SK-N-SH treated with all-trans-retinoic acid at 6 μM for 48 hours (cell line): ENCODE data around the gene IRS1.

ENCODE experiments used
- ARNTL ChIP-seq: fragments of 450-650 bp; formaldehyde crosslinking; IDR thresholded peaks from 2 replicates; pipeline ENCODE4 v1.5.0; 2020; ENCODE audit warnings: low read depth, mild to moderate bottlenecking, moderate library complexity, borderline replicate concordance
- BACH2 ChIP-seq: fragments of 250-450 bp; sonication (Bioruptor Pico); IDR thresholded peaks from 2 replicates; pipeline ENCODE4 v1.9.0; 2021; ENCODE audit warnings: mild to moderate bottlenecking, borderline replicate concordance
- CREB5 ChIP-seq: fragments of 250-450 bp; sonication (Bioruptor Pico); IDR thresholded peaks from 2 replicates; pipeline ENCODE4 v1.5.1; 2020; ENCODE audit warnings: low read depth, mild to moderate bottlenecking, moderate library complexity
- OSR1 ChIP-seq: fragments of 250-450 bp; sonication (Bioruptor Pico); IDR thresholded peaks from 2 replicates; pipeline ENCODE4 v1.8.0; 2022; ENCODE audit warnings: moderate library complexity, mild to moderate bottlenecking, inconsistent platforms
- RARB ChIP-seq: fragments of 250-450 bp; sonication (Bioruptor Pico); IDR thresholded peaks from 2 replicates; pipeline ENCODE4 v1.8.0; 2021; ENCODE audit warnings: mild to moderate bottlenecking, moderate library complexity
- TOX ChIP-seq: fragments of 250-450 bp; sonication (Bioruptor Pico); IDR thresholded peaks from 2 replicates; pipeline ENCODE4 v1.8.0; 2021; ENCODE audit warnings: mild to moderate bottlenecking, moderate library complexity, borderline replicate concordance
- TSHZ2 ChIP-seq: fragments of 250-450 bp; sonication (Bioruptor Pico); IDR thresholded peaks from 2 replicates; pipeline ENCODE4 v1.5.0; 2020; ENCODE audit warnings: mild to moderate bottlenecking, moderate library complexity
- ZC3H10 ChIP-seq: fragments of 250-450 bp; sonication (Bioruptor Pico); IDR thresholded peaks from 2 replicates; pipeline ENCODE4 v1.5.1; 2021; ENCODE audit warnings: mild to moderate bottlenecking, moderate library complexity
- ZFP3 ChIP-seq: fragments of 250-450 bp; sonication (Bioruptor Pico); IDR thresholded peaks from 2 replicates; pipeline ENCODE4 v1.5.0; 2020; ENCODE audit warnings: mild to moderate bottlenecking, moderate library complexity
- ZFP30 ChIP-seq: fragments of 450-650 bp; formaldehyde crosslinking; IDR thresholded peaks from 2 replicates; pipeline ENCODE4 v1.5.0; 2022; ENCODE audit warnings: mild to moderate bottlenecking, moderate library complexity
- ZNF8 ChIP-seq: fragments of 450-650 bp; formaldehyde crosslinking; IDR thresholded peaks from 2 replicates; pipeline ENCODE4 v1.5.0; 2020; ENCODE audit warnings: mild to moderate bottlenecking, moderate library complexity
- TF ChIP-seq, protein P1 (sequence below): fragments of 250-450 bp; sonication (Bioruptor Pico); IDR thresholded peaks from 2 replicates; pipeline ENCODE4 v1.8.0; 2020; ENCODE audit warnings: mild to moderate bottlenecking, moderate library complexity, borderline replicate concordance
- TF ChIP-seq, protein P2 (sequence below): fragments of 250-450 bp; sonication (Bioruptor Pico); IDR thresholded peaks from 2 replicates; pipeline ENCODE4 v1.8.0; 2021; ENCODE audit warnings: low read depth, mild to moderate bottlenecking, moderate library complexity, borderline replicate concordance

DNA sequence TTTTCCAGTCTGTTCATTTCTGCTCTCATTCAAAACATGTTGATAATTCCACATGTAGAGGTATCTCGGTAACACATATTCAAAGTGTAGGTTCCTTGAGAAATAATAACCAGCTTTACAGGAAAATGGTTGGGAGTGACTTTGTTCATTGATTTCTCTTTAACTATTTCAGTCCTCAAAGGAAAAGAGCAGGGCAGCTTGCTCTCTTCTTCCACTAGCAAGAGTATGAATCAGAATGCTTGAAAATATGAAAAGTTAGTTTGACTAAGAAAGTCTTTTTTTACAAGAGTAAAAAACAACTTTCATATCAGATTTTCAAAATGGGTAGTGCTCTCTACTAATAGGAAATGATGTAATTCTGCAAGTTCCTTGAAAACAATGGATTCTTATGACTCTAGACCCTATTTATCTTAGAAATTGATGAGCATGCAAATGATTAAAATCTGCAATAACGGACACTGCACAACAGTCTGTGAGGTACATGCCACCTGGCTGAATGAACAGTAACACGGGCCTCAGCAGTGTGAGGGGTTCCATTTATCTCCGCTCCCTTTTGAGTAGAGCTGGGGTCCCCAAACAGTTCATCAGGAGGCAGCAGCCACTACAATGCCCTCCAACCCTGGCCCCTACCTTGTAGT, 65.6 kb downstream of the IRS1 start:
- TF ChIP-seq ZC3H10 (CRISPR knock-in tag) (no peak), ZFP3 (CRISPR knock-in tag) (no peak), TOX (CRISPR knock-in tag) (no peak), ZFP30 (no peak), CREB5 (CRISPR knock-in tag) (no peak), RARB (CRISPR knock-in tag) (no peak), ARNTL (CRISPR knock-in tag) (no peak), TSHZ2 (CRISPR knock-in tag) (no peak), BACH2 (CRISPR knock-in tag) (no peak), OSR1 (no peak), ZNF8 (CRISPR knock-in tag) (no peak)
- TF ChIP-seq, protein P1, sequence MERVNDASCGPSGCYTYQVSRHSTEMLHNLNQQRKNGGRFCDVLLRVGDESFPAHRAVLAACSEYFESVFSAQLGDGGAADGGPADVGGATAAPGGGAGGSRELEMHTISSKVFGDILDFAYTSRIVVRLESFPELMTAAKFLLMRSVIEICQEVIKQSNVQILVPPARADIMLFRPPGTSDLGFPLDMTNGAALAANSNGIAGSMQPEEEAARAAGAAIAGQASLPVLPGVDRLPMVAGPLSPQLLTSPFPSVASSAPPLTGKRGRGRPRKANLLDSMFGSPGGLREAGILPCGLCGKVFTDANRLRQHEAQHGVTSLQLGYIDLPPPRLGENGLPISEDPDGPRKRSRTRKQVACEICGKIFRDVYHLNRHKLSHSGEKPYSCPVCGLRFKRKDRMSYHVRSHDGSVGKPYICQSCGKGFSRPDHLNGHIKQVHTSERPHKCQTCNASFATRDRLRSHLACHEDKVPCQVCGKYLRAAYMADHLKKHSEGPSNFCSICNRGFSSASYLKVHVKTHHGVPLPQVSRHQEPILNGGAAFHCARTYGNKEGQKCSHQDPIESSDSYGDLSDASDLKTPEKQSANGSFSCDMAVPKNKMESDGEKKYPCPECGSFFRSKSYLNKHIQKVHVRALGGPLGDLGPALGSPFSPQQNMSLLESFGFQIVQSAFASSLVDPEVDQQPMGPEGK (CRISPR knock-in tag), result no peak
- TF ChIP-seq, protein P2, sequence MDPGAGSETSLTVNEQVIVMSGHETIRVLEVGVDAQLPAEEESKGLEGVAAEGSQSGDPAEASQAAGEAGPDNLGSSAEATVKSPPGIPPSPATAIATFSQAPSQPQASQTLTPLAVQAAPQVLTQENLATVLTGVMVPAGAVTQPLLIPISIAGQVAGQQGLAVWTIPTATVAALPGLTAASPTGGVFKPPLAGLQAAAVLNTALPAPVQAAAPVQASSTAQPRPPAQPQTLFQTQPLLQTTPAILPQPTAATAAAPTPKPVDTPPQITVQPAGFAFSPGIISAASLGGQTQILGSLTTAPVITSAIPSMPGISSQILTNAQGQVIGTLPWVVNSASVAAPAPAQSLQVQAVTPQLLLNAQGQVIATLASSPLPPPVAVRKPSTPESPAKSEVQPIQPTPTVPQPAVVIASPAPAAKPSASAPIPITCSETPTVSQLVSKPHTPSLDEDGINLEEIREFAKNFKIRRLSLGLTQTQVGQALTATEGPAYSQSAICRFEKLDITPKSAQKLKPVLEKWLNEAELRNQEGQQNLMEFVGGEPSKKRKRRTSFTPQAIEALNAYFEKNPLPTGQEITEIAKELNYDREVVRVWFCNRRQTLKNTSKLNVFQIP (CRISPR knock-in tag), result no peak
